Neural cell (in vitro differentiated cells): ENCODE measurements around the gene HS3ST5. TPM values are rescaled to one million over a fixed set of nuclear protein-coding genes. Genes with fewer than 3 reads are reported as not detected.

Source experiments
- H2AFZ ChIP-seq: fragments of 200-600, 300-800 bp; sonication (generic), shearing (Covaris generic); 2 replicates; pipeline ENCODE4 v1.6.0; 2014; ENCODE audit warnings: low read depth, mild to moderate bottlenecking, antibody characterized with exemption, low read length, moderate library complexity
- H3F3A ChIP-seq: fragments of 200-600 bp; shearing (Covaris generic); 2 replicates; pipeline ENCODE4 v1.6.1; 2016; ENCODE audit warnings: mild to moderate bottlenecking, moderate library complexity, mixed read lengths, antibody characterized with exemption, low read length; ENCODE audit not compliant: insufficient read depth, poor library complexity, severe bottlenecking
- H3K27ac ChIP-seq: fragments of 200-600, 300-800 bp; sonication (generic), shearing (Covaris generic); 2 replicates; pipeline ENCODE4 v1.5.1; 2014; ENCODE audit warnings: mild to moderate bottlenecking, low read length, moderate library complexity
- H3K27me3 ChIP-seq: fragments of 300-800, 200-600 bp; sonication (generic), shearing (Covaris generic); 2 replicates; pipeline ENCODE4 v1.6.0; 2014; ENCODE audit warnings: mild to moderate bottlenecking, low read depth, low read length, moderate library complexity; ENCODE audit not compliant: insufficient read depth
- H3K36me3 ChIP-seq: fragments of 300-800, 200-600 bp; sonication (generic), shearing (Covaris generic); 2 replicates; pipeline ENCODE4 v1.5.1; 2014; ENCODE audit warnings: mild to moderate bottlenecking, antibody characterized with exemption, low read length, moderate library complexity; ENCODE audit not compliant: insufficient read depth
- H3K4me2 ChIP-seq: fragments of 300-800, 200-600 bp; sonication (generic), shearing (Covaris generic); 2 replicates; pipeline ENCODE4 v1.6.0; 2014; ENCODE audit warnings: mild to moderate bottlenecking, low read length
- H3K4me3 ChIP-seq: fragments of 300-800, 200-600 bp; sonication (generic), shearing (Covaris generic); 2 replicates; pipeline ENCODE4 v1.5.1; 2014; ENCODE audit warnings: mild to moderate bottlenecking, low read length, moderate library complexity
- H3K79me2 ChIP-seq: fragments of 200-600 bp; shearing (Covaris generic); replicated peaks from 2 replicates; pipeline ENCODE4 v1.6.0; 2014; ENCODE audit warnings: mild to moderate bottlenecking, low read length, moderate library complexity; ENCODE audit not compliant: insufficient read depth
- H3K9ac ChIP-seq: fragments of 300-800, 200-600 bp; sonication (generic), shearing (Covaris generic); 2 replicates; pipeline ENCODE4 v1.6.1; 2016; ENCODE audit warnings: mild to moderate bottlenecking, low read length, mixed read lengths
- H3K9me2 ChIP-seq: fragments of 200-600 bp; shearing (Covaris generic); 2 replicates; pipeline ENCODE4 v1.6.1; 2016; ENCODE audit warnings: mild to moderate bottlenecking, low read length, mixed read lengths; ENCODE audit not compliant: insufficient read depth
- H3K9me3 ChIP-seq: fragments of 200-600, 300-800 bp; sonication (generic), shearing (Covaris generic); 2 replicates; pipeline ENCODE4 v1.6.1; 2016; ENCODE audit warnings: mild to moderate bottlenecking, mixed run types, low read length, moderate library complexity, mixed read lengths
- H4K20me1 ChIP-seq: fragments of 200-600 bp; shearing (Covaris generic); 2 replicates; pipeline ENCODE4 v1.6.1; 2016; ENCODE audit warnings: mild to moderate bottlenecking, mixed run types; ENCODE audit not compliant: insufficient read depth
- CTCF ChIP-seq: fragments of 450-650 bp; IDR thresholded peaks from 2 replicates; pipeline ENCODE4 v1.5.1; 2014; ENCODE audit warnings: antibody characterized with exemption, mild to moderate bottlenecking, moderate library complexity; ENCODE audit not compliant: poor library complexity, severe bottlenecking
- EP300 ChIP-seq: fragments of 450-650 bp; conservative IDR thresholded peaks from 2 replicates; pipeline ENCODE4 v1.6.1; 2014; ENCODE audit warnings: antibody characterized with exemption, mild to moderate bottlenecking, moderate library complexity; ENCODE audit not compliant: poor library complexity, severe bottlenecking
- EZH2 ChIP-seq: fragments of 200-600, 300-800 bp; shearing (Covaris generic), sonication (generic); IDR thresholded peaks from 2 replicates; pipeline ENCODE4 v1.6.1; 2014; ENCODE audit warnings: antibody characterized with exemption, low read length, borderline replicate concordance, mild to moderate bottlenecking; ENCODE audit not compliant: insufficient read depth, poor library complexity, severe bottlenecking
- MXI1 ChIP-seq: fragments of 450-650 bp; conservative IDR thresholded peaks from 2 replicates; pipeline ENCODE4 v1.6.1; 2014; ENCODE audit warnings: antibody characterized with exemption, mild to moderate bottlenecking; ENCODE audit not compliant: poor library complexity, severe bottlenecking
- POLR2AphosphoS5 ChIP-seq: IDR thresholded peaks from 2 replicates; pipeline ENCODE4 v1.6.1; 2012
- RAD21 ChIP-seq: fragments of 450-650 bp; conservative IDR thresholded peaks from 2 replicates; pipeline ENCODE4 v1.6.1; 2014; ENCODE audit warnings: antibody characterized with exemption, mild to moderate bottlenecking, moderate library complexity
- REST ChIP-seq: IDR thresholded peaks from 2 replicates; pipeline ENCODE4 v1.6.1; 2012; ENCODE audit warnings: borderline replicate concordance
- SMC3 ChIP-seq: fragments of 450-650 bp; conservative IDR thresholded peaks from 2 replicates; pipeline ENCODE4 v1.6.1; 2014; ENCODE audit warnings: antibody characterized with exemption, mild to moderate bottlenecking, moderate library complexity; ENCODE audit not compliant: poor library complexity
- TAF1 ChIP-seq: IDR thresholded peaks from 2 replicates; pipeline ENCODE4 v1.6.1; 2012; ENCODE audit warnings: low read depth
- polyA plus RNA-seq: library from polyadenylated mRNA; depleted of rRNA; stranded (reverse); fragments of >200 nt; gene quantifications from 2 replicates; pipeline ENCODE4 v1.2.3, GENCODE V29; 2014

Gene HS3ST5
- polyA plus RNA-seq, 1 donor from 2014 or later, result not detected

- H3K27me3 ChIP-seq, result no peaks in the 10 kb centered on the region
- H2AFZ ChIP-seq, result no peak overlapping the region
- H3K79me2 ChIP-seq, result no peaks in the 10 kb centered on the region
- H4K20me1 ChIP-seq, result no peaks in the 10 kb centered on the region
- H3K36me3 ChIP-seq, result no peaks in the 10 kb centered on the region
- TF ChIP-seq CTCF (no peak), MXI1 (no peak), RAD21 (no peak), POLR2AphosphoS5 (no peak), REST (no peak), SMC3 (no peak), EP300 (no peak), EZH2 (no peak), TAF1 (no peak)
- no peaks in the 10 kb centered on the region for H3K9me3 ChIP-seq
- no peak overlapping the region for H3K4me3 ChIP-seq
- no peak overlapping the region for H3K4me2 ChIP-seq
- H3K27ac ChIP-seq, result no peak overlapping the region
- H3K9ac ChIP-seq, result no peak overlapping the region
- H3F3A ChIP-seq, result no peaks in the 10 kb centered on the region
- H3K9me2 ChIP-seq, result no peaks in the 10 kb centered on the region
Measured at GRCh38 chr6:114282292-114282691, 60.5 kb downstream of the HS3ST5 start.

- H3K9me3 ChIP-seq, result no peaks in the 10 kb centered on the region
- no peaks in the 10 kb centered on the region for H3F3A ChIP-seq
- H2AFZ ChIP-seq, result no peak overlapping the region
- H3K27ac ChIP-seq, result no peak overlapping the region
- no peak overlapping the region for H3K9ac ChIP-seq
- no peaks in the 10 kb centered on the region for H3K27me3 ChIP-seq
- TF ChIP-seq EZH2, result no peak
- TF ChIP-seq CTCF, result no peak
- TF ChIP-seq REST, result no peak
- no peak for TF ChIP-seq MXI1
- TF ChIP-seq SMC3, result no peak
- no peak for TF ChIP-seq TAF1
- TF ChIP-seq POLR2AphosphoS5, result no peak
- TF ChIP-seq EP300, result no peak
- TF ChIP-seq RAD21, result no peak
- no peaks in the 10 kb centered on the region for H3K36me3 ChIP-seq
- no peaks in the 10 kb centered on the region for H3K79me2 ChIP-seq
- H3K4me2 ChIP-seq, result no peak overlapping the region
- H3K4me3 ChIP-seq, result no peak overlapping the region
- H3K9me2 ChIP-seq, result no peaks in the 10 kb centered on the region
- no peaks in the 10 kb centered on the region for H4K20me1 ChIP-seq
Measured at GRCh38 chr6:114281496-114281895, 61.3 kb downstream of the HS3ST5 start.
